ENCODE data around the gene OR51I1.

GRCh38 chr11:5398936-5399335 lies 42.4 kb downstream of the OR51I1 start:
- TF ChIP-seq CTCF (IDR thresholded peaks at IDR 0.05) (no peak), POLR2A (IDR thresholded peaks at IDR 0.05) (no peak)
